ENCODE data around the gene SLC46A3.

Gene SLC46A3

DNA sequence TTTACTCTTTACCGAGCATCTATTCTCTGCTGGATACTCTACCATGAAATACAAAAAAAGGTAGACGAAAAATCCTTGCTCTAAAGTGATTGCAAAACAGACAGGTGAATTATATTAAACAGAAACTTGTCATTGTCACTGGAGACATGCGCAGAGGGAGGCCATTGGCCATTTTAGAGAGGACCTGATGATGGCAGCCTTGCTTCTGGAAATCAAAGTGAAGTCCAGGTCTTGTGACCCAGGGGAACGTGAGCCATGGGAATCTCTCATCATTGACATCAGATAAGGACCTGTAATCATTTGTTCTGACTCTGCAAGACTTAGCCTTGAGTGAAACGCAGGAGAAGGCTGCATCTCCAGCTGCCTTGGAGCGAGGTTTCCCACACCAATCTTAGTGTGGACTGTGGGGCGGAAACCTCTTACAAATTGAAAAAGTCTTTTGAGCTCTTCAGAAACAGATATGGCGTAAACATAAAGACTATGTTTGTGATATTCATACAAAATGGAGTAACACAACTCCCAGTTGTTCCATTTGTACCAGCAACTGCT lies 16.8 kb upstream of the SLC46A3 start:
- no peaks in the 10 kb centered on the region for H3K4me1 ChIP-seq (ENCODE audit: control insufficient read depth in 1 of 2, insufficient read depth in 2 of 2, low read length in 2 of 2)
- no peaks in the 10 kb centered on the region for H3K9me3 ChIP-seq (ENCODE audit: control insufficient read depth in 1 of 2, low read length in 2 of 2)
- H3K27ac ChIP-seq (ENCODE audit: low read depth, low read length): no peak overlapping the region
- no peaks in the 10 kb centered on the region for H3K36me3 ChIP-seq (ENCODE audit: control insufficient read depth in 1 of 2, insufficient read depth in 2 of 2, low read length in 2 of 2)
- no peak overlapping the region for H3K4me3 ChIP-seq (ENCODE audit: low read depth in 1 of 2, low read length in 2 of 2)
- H3K27me3 ChIP-seq (ENCODE audit: control insufficient read depth in 1 of 2, insufficient read depth in 2 of 2, low read length in 2 of 2): no peaks in the 10 kb centered on the region
- no peak overlapping the region for H3K9ac ChIP-seq (ENCODE audit: low read depth in 1 of 2, low read length in 2 of 2)

- no peaks in the 10 kb centered on the region for H3K27me3 ChIP-seq (ENCODE audit: control insufficient read depth in 1 of 2, insufficient read depth in 2 of 2, low read length in 2 of 2)
- H3K9me3 ChIP-seq (ENCODE audit: control insufficient read depth in 1 of 2, low read length in 2 of 2): no peaks in the 10 kb centered on the region
- no peak overlapping the region for H3K27ac ChIP-seq (ENCODE audit: low read depth, low read length)
- no peaks in the 10 kb centered on the region for H3K36me3 ChIP-seq (ENCODE audit: control insufficient read depth in 1 of 2, insufficient read depth in 2 of 2, low read length in 2 of 2)
- no peak overlapping the region for H3K9ac ChIP-seq (ENCODE audit: low read depth in 1 of 2, low read length in 2 of 2)
- no peak overlapping the region for H3K4me3 ChIP-seq (ENCODE audit: low read depth in 1 of 2, low read length in 2 of 2)
- no peaks in the 10 kb centered on the region for H3K4me1 ChIP-seq (ENCODE audit: control insufficient read depth in 1 of 2, insufficient read depth in 2 of 2, low read length in 2 of 2)
These were observed 16.1 kb upstream of the SLC46A3 start for GRCh38 chr13:28734906-28735305.

- no peaks in the 10 kb centered on the region for H3K9me3 ChIP-seq (ENCODE audit: control insufficient read depth in 1 of 2, low read length in 2 of 2)
- H3K4me1 ChIP-seq (ENCODE audit: control insufficient read depth in 1 of 2, insufficient read depth in 2 of 2, low read length in 2 of 2): peaks cover 0 to 2% of the 10 kb centered on the region in 2 donors
- no peaks in the 10 kb centered on the region for H3K27me3 ChIP-seq (ENCODE audit: control insufficient read depth in 1 of 2, insufficient read depth in 2 of 2, low read length in 2 of 2)
- no peak overlapping the region for H3K4me3 ChIP-seq (ENCODE audit: low read depth in 1 of 2, low read length in 2 of 2)
- no peak overlapping the region for H3K27ac ChIP-seq (ENCODE audit: low read depth, low read length)
- no peaks in the 10 kb centered on the region for H3K36me3 ChIP-seq (ENCODE audit: control insufficient read depth in 1 of 2, insufficient read depth in 2 of 2, low read length in 2 of 2)
- H3K9ac ChIP-seq (ENCODE audit: low read depth in 1 of 2, low read length in 2 of 2): no peak overlapping the region
These were observed 12.0 kb upstream of the SLC46A3 start for GRCh38 chr13:28730762-28731161.

DNA sequence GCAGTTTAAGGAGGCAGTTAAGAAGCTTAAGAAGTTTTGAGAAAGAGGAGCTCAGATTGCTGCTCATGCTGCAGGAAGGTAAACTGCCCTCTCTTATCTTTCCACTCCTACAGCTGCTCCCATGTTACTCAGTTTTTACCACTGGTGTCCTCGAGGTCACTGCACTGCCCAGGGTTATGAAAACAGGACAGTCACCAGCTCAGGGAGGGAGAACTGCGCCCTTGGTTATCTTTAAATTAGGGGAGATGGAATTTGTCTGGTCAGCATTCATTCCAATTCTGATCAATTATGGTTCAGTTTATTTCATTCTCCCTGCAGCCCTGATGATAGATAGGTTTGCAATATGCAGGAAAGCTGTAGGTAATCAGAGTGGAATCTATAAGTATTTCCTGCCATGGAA lies 10.8 kb upstream of the SLC46A3 start:
- Histone ChIP-seq H3K27ac (ENCODE audit: low read depth, low read length) (no peak overlapping the region), H3K36me3 (ENCODE audit: control insufficient read depth in 1 of 2, insufficient read depth in 2 of 2, low read length in 2 of 2) (no peaks in the 10 kb centered on the region), H3K9me3 (ENCODE audit: control insufficient read depth in 1 of 2, low read length in 2 of 2) (no peaks in the 10 kb centered on the region), H3K9ac (ENCODE audit: low read depth in 1 of 2, low read length in 2 of 2) (no peak overlapping the region), H3K4me3 (ENCODE audit: low read depth in 1 of 2, low read length in 2 of 2) (no peak overlapping the region), H3K27me3 (ENCODE audit: control insufficient read depth in 1 of 2, insufficient read depth in 2 of 2, low read length in 2 of 2) (no peaks in the 10 kb centered on the region), H3K4me1 (ENCODE audit: control insufficient read depth in 1 of 2, insufficient read depth in 2 of 2, low read length in 2 of 2) (peaks cover 2 to 13% of the 10 kb centered on the region in 2 donors)

GRCh38 chr13:28728642-28729041 lies 9.9 kb upstream of the SLC46A3 start:
- Histone ChIP-seq H3K36me3 (ENCODE audit: control insufficient read depth in 1 of 2, insufficient read depth in 2 of 2, low read length in 2 of 2) (no peaks in the 10 kb centered on the region), H3K9me3 (ENCODE audit: control insufficient read depth in 1 of 2, low read length in 2 of 2) (no peaks in the 10 kb centered on the region), H3K27ac (ENCODE audit: low read depth, low read length) (no peak overlapping the region), H3K27me3 (ENCODE audit: control insufficient read depth in 1 of 2, insufficient read depth in 2 of 2, low read length in 2 of 2) (no peaks in the 10 kb centered on the region), H3K4me1 (ENCODE audit: control insufficient read depth in 1 of 2, insufficient read depth in 2 of 2, low read length in 2 of 2) (peaks cover 4 to 14% of the 10 kb centered on the region in 2 donors), H3K9ac (ENCODE audit: low read depth in 1 of 2, low read length in 2 of 2) (no peak overlapping the region), H3K4me3 (ENCODE audit: low read depth in 1 of 2, low read length in 2 of 2) (no peak overlapping the region)

DNA sequence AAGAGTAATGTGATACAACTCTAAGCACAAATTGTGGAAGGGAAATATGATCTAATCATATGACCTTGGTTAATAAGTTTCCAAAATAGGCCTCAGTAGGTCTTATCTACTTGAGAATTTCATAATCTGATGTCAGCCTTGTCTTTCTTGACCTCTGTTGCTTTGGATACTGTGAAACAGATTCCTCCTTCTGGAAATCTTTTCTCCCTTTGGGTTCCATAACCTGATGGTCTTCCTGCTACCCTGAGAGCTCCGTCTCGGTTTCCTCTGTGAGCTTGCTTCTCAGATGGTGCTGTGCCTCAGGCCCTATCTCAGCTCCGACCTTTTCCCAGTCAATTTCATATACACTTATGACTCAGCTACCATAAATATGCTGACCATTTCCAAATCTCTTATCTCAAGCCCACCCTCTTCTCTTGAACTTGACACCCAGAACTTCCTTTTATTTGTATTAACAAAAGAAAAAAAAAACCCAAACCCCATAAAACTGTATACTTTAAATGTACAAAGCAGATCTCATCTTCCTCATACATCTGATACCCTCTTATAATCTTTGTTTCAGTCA lies 6.4 kb upstream of the SLC46A3 start:
- Histone ChIP-seq H3K36me3 (ENCODE audit: control insufficient read depth in 1 of 2, insufficient read depth in 2 of 2, low read length in 2 of 2) (no peaks in the 10 kb centered on the region), H3K27ac (ENCODE audit: low read depth, low read length) (no peak overlapping the region), H3K27me3 (ENCODE audit: control insufficient read depth in 1 of 2, insufficient read depth in 2 of 2, low read length in 2 of 2) (no peaks in the 10 kb centered on the region), H3K9me3 (ENCODE audit: control insufficient read depth in 1 of 2, low read length in 2 of 2) (no peaks in the 10 kb centered on the region), H3K4me3 (ENCODE audit: low read depth in 1 of 2, low read length in 2 of 2) (peak overlapping the region in 1 of 2 donors; percentile 8), H3K4me1 (ENCODE audit: control insufficient read depth in 1 of 2, insufficient read depth in 2 of 2, low read length in 2 of 2) (peaks cover 4 to 14% of the 10 kb centered on the region in 2 donors), H3K9ac (ENCODE audit: low read depth in 1 of 2, low read length in 2 of 2) (no peak overlapping the region)

DNA sequence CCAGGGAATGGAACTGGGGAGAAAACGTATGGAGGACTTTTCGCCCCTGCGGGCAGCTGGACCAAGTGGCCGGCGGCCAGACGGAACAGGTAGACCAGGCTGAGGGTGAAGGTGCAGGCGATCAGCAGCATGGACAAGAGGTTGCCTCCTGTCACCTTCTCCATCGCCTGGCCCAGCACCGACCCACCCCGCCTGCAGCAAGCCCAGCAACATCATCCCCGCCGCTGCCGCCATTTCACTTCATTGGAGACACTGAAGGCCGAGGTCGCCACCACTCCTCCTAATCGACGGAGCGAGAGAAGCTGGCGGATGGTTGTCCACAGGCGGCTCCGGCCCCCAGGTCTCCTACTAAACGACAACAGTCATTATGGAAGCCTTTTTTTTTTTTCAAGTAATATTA lies 5.0 kb upstream of the SLC46A3 start:
- H3K27ac ChIP-seq (ENCODE audit: low read depth, low read length): no peak overlapping the region

GRCh38 chr13:28719227-28720055 lies 671 bp upstream of the SLC46A3 start:
- Histone ChIP-seq H3K9me3 (ENCODE audit: control insufficient read depth in 1 of 2, low read length in 2 of 2) (no peaks in the 10 kb centered on the region), H3K4me1 (ENCODE audit: control insufficient read depth in 1 of 2, insufficient read depth in 2 of 2, low read length in 2 of 2) (peaks cover 16 to 18% of the 10 kb centered on the region in 2 donors), H3K36me3 (ENCODE audit: control insufficient read depth in 1 of 2, insufficient read depth in 2 of 2, low read length in 2 of 2) (no peaks in the 10 kb centered on the region), H3K27me3 (ENCODE audit: control insufficient read depth in 1 of 2, insufficient read depth in 2 of 2, low read length in 2 of 2) (no peaks in the 10 kb centered on the region), H3K4me3 (ENCODE audit: low read depth in 1 of 2, low read length in 2 of 2) (peak overlapping the region; percentile 91 to 94), H3K9ac (ENCODE audit: low read depth in 1 of 2, low read length in 2 of 2) (peak overlapping the region; percentile 79 to 96), H3K27ac (ENCODE audit: low read depth, low read length) (no peak overlapping the region)

More for the DNA sequence above, 5.0 kb upstream of the SLC46A3 start:
- no peaks in the 10 kb centered on the region for H3K36me3 ChIP-seq (ENCODE audit: control insufficient read depth in 1 of 2, insufficient read depth in 2 of 2, low read length in 2 of 2)
- H3K4me1 ChIP-seq (ENCODE audit: control insufficient read depth in 1 of 2, insufficient read depth in 2 of 2, low read length in 2 of 2): peaks cover 8 to 14% of the 10 kb centered on the region in 2 donors
- no peaks in the 10 kb centered on the region for H3K9me3 ChIP-seq (ENCODE audit: control insufficient read depth in 1 of 2, low read length in 2 of 2)
- no peak overlapping the region for H3K4me3 ChIP-seq (ENCODE audit: low read depth in 1 of 2, low read length in 2 of 2)
- no peak overlapping the region for H3K9ac ChIP-seq (ENCODE audit: low read depth in 1 of 2, low read length in 2 of 2)
- no peaks in the 10 kb centered on the region for H3K27me3 ChIP-seq (ENCODE audit: control insufficient read depth in 1 of 2, insufficient read depth in 2 of 2, low read length in 2 of 2)

DNA sequence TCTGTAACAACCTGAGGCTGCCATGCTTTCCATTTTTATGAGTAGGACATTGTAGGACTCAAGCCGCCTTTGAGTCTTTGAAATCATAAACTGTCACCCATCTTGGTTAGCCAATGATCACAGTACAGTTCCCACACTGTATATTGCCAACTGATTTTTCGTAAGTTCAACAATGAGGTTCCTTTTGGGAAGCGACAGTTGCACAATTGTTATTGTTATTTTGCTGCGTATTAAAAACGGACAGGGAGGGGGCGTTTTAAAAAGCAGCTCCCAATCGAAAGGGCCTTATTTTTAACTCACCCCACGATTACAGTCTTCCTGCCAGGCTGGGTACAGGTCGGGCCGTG lies 601 bp downstream of the SLC46A3 start:
- H3K36me3 ChIP-seq (ENCODE audit: control insufficient read depth in 1 of 2, insufficient read depth in 2 of 2, low read length in 2 of 2): no peaks in the 10 kb centered on the region
- H3K27me3 ChIP-seq (ENCODE audit: control insufficient read depth in 1 of 2, insufficient read depth in 2 of 2, low read length in 2 of 2): no peaks in the 10 kb centered on the region
- H3K4me3 ChIP-seq (ENCODE audit: low read depth in 1 of 2, low read length in 2 of 2): peak overlapping the region; percentile 91 to 94
- peak overlapping the region; percentile 93 for H3K27ac ChIP-seq (ENCODE audit: low read depth, low read length)
- H3K4me1 ChIP-seq (ENCODE audit: control insufficient read depth in 1 of 2, insufficient read depth in 2 of 2, low read length in 2 of 2): peaks cover 16 to 18% of the 10 kb centered on the region in 2 donors
- peak overlapping the region; percentile 96 to 98 for H3K9ac ChIP-seq (ENCODE audit: low read depth in 1 of 2, low read length in 2 of 2)
- no peaks in the 10 kb centered on the region for H3K9me3 ChIP-seq (ENCODE audit: control insufficient read depth in 1 of 2, low read length in 2 of 2)

DNA sequence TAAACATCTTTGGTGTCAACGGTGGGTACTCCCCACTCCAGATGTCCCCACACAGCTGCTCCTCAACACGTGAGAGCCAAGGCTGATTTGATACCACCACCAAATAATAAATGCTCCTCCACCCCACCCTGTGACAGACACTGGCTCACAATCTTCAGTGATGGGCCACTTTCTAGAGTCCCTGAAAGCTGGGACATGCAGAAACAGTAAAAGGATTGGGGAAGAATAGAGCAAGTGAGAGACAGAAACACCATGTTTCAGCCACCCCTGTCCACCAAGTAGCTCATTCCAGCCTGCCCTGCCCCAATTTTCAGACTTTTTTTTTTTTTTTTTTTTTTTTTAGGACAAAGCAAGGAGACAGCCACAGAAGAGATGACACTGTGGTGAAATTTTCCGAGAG lies 1.6 kb downstream of the SLC46A3 start:
- H3K27ac ChIP-seq (ENCODE audit: low read depth, low read length): no peak overlapping the region
- H3K9me3 ChIP-seq (ENCODE audit: control insufficient read depth in 1 of 2, low read length in 2 of 2): no peaks in the 10 kb centered on the region
- H3K36me3 ChIP-seq (ENCODE audit: control insufficient read depth in 1 of 2, insufficient read depth in 2 of 2, low read length in 2 of 2): no peaks in the 10 kb centered on the region
- peak overlapping the region; percentile 28 to 39 for H3K9ac ChIP-seq (ENCODE audit: low read depth in 1 of 2, low read length in 2 of 2)
- H3K4me1 ChIP-seq (ENCODE audit: control insufficient read depth in 1 of 2, insufficient read depth in 2 of 2, low read length in 2 of 2): peaks cover 16 to 18% of the 10 kb centered on the region in 2 donors
- H3K27me3 ChIP-seq (ENCODE audit: control insufficient read depth in 1 of 2, insufficient read depth in 2 of 2, low read length in 2 of 2): no peaks in the 10 kb centered on the region
- peak overlapping the region; percentile 91 to 94 for H3K4me3 ChIP-seq (ENCODE audit: low read depth in 1 of 2, low read length in 2 of 2)

Measured in duodenal mucosa (tissue), 2 donors.